HG03064 (cell line): Measurements from ENCODE around the gene ZNF311.

Experiments
- ATAC-seq: cut with Tn5 transposase; IDR thresholded peaks from one replicate; pipeline ENCODE4 v1.9.1; 2021; ENCODE audit warnings: low read depth; ENCODE audit not compliant: unreplicated experiment

ZNF311 gene

DNA sequence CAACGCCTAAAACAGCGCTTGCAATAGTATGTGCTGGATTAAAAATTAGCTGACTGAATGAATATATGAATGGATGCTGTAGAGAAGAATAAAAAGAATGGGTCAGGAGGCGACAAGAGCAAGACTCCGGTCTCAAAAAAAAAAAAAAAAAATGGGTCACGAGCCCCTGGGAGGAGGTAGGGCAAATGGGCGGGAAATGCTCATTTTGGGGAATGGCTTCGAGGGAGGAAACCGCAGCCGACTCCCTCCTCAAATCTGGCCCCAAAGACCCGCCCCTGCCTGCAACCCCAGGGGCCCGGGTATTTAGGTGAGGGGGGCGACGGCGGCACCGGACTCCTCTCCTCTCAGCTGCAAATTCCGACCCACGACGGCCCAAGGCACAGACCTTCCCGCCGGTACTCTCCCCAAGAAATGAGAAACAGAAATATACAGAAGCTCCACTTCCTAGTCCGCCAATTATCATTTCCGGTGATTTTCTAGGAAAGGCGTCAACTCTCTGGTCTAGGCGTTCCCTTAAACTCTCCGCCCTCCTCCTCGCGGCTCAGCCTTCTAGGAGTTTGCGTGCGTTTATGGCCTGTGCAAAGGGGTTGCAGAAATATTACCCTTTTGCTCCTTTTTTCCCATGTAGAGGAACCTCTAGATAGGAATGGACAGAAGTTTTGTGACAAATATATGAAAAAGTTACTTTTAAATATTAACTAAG is at the start of gene ZNF311:
Gene ZNF311, minus strand, starts transcription at position 133 of the 703 bp plus-strand sequence. CDS start 1,361 bp downstream, outside the sequence.
- ATAC-seq = no peak

DNA sequence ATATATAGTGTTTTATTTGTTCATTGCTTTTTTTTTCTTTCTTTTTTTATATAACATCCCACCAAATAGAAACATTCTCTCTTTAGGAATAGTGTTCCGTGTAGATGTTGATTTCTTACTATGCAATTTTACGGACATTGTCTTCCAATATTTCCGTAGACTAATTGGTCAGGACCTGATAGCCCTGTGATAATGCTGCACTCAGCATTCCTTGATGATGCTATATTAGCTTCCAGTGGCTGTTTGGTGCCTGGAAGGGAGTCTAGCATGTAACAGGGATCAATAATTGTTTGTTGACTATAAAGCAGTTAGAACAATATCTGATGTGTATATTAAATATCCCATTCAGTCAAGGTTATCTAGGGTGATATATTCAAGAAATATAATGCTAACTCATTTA is 46.6 kb upstream of the ZNF311 start:
- no peak for ATAC-seq

DNA sequence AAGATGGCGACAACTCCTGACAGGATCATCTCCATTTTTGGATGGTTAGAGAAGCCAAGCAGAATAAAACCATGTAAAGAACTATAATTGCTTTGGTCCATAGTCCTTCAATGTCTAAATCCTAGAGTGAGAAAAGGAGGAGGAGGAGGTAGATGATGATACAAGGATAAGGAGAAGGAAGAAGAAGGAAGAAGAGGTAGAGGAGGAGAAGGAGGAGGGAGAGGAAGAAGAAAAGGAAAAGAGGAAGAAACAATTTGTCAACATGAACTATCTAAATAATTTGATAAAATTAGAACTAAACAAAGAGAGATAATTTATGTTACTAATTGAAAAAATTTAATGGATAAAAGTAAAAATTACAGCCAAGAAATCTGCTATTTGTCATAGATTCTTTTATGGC is 40.0 kb upstream of the ZNF311 start, which contains the start of gene OR2W1:
Gene OR2W1, minus strand, starts transcription at position 101 of the 400 bp plus-strand sequence. Its CDS starts 0 bp downstream, at position 101.
- ATAC-seq = no peak

DNA sequence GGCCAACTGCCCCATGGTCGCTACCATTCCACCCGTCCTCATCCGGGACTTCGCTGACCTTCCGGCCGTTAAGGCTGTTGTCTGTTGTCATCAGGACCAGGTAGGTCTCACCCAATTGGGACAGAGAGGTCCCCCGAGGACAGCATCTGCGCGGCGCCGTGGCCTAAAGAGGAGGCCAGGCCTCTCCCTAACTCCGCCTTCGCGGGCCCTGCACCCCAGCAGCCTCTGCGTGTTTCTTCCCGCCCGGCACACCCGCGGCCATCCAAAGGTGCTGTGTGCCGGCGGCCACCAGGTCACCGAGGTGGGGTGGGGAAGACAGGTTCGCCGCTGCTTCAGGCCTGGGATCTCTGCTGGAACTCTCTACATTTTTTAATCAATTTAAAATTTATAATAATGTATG is 30.8 kb upstream of the ZNF311 start:
- no peak for ATAC-seq

DNA sequence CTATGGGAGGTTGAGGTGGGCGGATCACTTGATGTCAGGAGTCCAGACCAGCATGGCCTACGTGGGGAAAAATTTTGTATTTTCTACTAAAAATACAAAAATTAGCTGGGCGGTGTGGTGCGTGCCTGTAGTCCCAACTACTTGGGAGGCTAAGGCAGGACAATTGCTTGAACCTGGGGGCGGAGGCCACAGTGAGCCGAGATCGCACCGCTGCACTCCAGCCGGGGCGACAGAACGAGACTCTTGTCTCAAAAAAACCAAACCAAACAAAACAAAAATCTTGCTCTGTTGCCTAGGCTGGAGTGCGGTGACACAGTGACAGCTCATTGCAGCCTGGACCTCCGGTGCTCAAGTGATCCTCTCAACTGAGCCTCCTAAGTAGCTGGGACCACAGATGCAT is 23.7 kb upstream of the ZNF311 start:
- no peak for ATAC-seq

DNA sequence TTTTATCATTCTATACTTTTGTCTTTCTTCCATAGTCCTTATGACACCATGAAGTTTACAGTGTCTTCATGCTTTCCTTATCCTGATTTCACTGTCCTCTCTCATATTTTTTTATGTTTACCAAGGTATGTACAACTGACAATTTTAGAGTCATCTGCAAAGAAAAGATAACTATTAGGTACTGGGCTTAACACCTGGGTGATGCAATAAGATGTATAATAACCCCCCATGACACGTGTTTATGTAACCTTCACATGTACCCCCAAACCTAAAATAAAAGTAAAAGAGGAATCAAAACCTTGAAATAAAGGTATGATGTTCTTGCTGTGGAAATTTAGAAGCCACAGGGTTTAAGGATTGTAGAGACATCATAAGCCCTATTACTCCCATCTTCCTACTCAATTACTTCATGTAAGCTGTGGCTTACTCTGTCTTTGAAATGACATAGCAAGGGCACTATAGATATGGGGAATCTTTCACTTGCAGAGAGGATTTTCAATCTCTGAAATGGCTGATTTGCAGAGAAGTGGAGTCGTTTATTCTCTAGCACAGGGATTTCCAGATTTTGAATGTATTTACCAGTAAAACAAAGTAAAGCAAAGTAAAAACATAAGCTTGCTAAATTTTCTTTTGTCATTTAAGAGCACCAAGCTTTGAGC is 20.9 kb upstream of the ZNF311 start:
- no peak for ATAC-seq

DNA sequence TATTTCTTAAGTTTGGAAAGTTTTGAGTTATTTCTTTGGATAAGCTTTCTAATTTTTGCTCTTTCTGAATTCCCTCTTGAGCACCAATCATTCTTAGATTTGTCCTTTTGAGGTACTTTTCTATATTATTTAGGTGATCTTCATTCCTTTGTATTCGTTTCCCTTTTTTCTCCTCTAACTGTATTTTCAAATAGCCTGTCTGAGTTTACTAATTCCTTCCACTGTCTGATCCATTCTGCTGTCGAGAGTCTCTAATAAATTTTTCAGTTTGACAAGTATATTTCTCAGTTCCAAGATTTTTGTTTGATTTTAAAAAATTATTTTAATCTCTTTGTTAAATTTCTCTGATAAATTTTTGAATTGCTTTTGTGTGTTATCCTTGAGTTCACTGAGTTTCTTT is 16.3 kb upstream of the ZNF311 start:
- no peak for ATAC-seq

DNA sequence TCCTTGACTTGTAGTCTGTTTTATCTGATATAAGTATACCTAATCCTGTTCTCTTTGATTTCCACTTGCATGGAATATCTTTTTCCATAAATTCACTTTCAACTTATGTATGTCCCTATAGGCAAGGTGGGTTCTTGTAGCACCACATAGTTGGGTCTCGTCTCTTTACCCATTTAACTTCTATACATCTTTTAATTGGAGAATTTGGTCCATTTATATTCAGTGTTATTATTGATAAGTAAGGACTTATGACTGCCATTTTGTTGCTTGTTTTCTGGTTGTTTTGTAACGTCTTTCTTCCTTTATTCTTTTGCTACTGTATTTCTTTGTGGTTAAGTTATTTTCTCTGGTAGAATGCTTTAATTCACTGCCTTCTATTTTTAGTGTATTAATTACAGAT is 14.5 kb upstream of the ZNF311 start:
- ATAC-seq = no peak

DNA sequence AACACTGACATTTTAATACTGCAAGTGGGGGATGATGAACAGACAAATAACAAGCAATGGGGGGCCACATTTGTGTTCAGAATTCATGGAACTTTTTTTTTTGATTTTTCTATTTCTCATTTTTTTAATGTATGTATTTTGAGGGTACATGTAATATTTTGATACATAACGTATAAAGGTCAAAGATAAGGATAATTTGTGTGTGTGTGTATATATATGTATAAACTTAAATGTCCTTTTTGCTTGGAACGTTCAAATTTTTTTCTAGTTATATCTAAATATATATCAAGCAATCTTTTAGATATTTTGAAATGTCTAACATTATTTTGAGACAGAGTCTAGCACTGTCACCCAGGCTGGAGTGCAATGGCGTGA is 12.3 kb upstream of the ZNF311 start:
- no peak for ATAC-seq

DNA sequence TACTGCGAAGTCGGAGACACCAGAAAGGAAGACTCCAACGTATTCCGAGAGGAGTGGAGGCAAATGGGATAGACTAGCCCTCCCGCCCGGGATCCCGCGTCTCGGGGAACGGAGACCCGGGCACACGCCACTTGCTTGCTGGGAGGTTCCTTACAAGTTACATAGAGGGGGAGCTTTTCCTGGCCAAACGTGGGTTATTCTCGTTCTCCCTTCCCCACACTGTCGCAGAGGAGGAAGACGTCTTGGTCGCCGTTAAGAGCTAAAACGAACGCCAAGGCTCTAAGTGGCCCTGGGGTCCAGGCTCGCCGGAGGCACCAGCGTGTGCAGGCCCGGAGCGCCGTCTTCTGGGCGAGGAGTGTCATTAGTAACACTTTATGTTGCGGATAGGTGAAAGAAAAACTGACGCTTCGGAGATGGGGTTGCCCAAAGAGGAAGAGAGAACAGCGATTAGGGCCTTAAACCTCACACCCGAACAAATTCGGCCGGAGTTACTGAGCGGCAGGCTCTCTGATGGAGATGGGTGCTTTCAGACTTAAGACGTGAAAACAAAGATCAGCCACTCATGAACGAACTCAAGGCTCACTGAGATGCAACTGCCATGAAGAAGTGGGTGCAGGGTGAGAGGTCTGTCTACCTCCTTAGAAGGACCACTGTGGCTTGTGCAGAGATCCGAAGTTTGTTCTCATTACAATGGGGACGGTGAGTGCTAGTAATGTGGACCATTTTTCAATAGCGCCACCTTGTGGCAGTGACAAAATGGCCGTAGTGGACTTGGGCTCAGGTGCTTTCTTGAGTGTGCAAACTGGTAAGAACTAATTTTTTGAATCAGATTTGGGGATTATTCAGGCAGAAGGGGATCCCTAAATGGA is 11.7 kb upstream of the ZNF311 start:
- peak; percentile 85 for ATAC-seq

DNA sequence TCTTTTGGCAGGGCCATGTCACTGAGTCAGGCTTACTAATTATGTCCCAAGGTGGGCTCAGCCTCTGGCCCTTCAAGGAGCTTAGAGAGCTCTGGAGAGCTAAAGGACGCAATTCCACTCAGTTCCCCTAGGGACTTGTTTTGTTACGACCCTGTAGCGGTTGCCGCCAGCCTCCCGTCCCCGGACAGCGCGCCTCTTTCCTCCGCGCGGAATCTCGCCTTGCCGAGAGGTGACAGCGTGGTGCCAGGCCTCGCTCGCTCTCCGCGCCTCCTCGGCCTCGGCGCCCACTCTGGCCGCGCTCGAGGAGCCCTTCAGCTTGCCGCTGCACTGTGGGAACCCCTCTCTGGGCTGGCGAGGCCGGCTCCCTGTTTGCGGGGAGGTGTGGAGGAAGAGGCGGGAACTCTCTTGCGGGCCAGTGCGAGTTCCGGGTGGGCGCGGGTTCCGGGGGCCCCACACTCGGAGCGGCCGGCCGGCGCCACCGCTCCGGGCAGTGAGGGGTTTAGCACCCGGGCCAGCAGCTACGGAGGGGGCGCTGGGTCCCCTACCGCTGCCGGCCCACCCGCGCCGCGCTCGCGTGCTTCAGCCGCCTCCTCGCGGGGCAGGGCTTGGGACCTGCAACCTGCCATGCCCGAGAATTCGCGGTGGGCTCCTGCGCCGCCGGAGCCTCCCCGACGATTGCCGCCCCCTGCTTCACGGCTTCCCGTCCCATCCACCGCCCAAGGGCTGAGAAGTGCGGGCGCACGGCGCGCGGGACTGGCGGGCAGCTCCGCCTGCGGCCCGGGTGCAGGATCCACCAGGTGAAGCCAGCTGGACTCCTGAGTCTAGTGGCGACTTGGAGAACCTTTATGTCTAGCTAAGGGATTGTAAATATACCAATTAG is 9.9 kb upstream of the ZNF311 start:
- ATAC-seq = no peak

DNA sequence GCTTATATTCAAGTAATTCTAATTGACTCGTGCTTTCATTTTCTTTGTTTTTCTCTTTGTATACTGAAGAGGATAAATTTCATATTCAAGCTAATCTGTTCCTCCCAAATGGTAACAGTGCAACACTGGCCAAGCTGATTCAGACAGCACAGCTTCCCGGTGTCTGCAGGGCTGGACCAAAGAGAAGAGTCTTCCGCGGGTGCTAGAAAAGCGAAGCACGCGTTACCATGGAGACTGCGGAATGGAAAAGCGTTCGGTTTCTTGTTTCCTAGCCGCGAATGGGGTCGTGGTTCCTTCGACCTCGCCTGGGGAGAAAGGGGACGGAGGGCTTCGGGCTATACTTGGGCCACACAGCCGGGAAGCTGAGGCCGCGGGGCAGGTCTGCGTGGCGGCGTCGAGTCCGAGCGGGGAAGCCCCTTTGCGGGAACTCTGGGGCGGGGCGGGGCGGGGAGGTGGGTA is 6.2 kb upstream of the ZNF311 start:
- ATAC-seq = no peak

DNA sequence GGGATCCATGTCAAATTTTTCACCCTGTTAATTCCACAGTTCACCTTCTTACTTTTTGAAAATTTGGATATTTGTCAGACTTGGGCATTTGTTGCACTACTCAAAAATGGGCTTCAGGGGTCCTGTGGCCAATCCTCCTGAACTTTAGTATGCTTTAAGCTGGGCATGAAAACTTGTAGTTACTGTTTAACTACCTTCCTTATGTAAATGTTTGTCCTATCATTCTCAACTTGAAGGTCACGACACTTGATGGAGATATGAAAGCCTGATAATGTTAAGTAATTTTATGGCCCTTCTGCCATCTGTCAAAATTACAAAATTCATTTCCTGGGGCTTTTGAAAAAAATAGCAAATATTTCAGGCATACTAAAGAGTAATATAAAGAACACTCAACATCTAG is 4.2 kb upstream of the ZNF311 start:
- ATAC-seq = no peak

DNA sequence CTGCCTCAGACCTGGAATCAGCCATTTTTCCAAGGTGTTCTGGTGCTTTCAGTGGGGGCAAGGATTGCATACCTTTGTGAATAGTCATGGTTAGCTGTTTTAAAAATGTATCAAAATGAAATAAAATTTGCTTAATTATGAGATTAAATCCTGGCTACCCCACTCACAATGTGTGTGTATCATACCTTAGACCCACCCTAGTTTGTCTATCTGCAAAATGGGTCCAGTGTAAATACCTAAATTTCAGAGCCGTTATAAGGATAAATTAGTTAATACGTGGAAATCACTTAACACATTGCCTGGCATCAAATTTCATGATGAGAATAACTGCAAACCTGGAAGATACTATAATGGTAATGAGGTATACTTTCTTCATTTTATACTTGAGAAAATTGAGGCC is 3.0 kb upstream of the ZNF311 start:
- ATAC-seq = no peak

DNA sequence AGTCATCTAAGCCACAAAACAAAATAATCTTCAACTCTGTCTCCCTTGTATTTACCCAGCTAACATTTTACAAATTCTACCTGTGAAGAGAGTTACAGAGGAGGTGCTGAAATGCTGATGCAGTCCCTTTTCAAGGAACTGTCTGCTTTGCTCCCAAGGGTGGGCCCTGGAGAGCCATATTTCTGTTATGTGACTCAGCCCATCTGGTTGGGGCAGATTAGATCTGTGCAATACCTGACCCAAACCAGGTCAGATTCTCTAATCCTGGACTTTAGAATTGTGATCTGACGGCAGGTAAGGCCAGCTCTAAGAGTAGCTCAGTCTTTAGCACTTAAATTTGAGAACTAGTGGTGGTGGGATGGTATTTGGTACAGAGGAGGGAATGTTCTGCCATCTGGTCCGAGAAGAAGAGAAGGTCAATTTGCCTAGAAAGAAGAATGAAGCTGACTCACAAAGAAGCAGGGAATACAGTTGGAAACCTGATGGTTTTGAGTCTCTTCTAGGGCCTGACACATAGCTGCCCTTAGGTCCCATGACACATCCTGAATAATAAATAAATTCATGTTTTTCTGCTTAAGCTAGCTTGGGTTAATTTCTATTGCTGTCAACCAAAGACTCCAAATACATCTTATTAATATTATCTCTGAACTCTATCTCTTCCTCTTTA is 8.1 kb downstream of the ZNF311 start:
- ATAC-seq = no peak

DNA sequence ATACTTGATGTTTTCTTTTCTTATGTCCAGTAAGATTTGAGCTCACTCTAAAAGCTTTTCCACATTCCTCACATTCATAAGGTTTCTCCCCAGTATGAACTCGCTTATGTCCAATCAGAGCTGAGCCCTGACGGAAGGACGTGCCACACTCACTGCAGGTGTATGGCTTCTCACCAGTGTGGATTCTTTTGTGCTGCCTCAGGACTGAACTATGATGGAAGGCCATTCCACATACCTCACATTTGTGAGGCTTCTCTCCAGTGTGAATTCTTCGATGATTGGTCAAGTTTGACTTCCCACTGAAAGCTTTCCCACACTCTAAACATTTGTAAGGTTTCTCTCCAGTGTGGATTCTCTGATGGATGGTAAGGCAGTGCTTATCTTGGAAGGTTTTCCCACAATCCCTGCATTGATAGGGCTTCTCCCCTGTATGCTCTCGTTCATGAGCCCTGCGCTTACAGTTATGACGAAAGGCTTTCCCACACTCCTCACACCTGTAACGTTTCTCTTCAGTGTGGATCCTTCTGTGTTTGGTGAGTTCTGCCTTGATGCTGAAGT is 9.9 kb downstream of the ZNF311 start:
- ATAC-seq = no peak

DNA sequence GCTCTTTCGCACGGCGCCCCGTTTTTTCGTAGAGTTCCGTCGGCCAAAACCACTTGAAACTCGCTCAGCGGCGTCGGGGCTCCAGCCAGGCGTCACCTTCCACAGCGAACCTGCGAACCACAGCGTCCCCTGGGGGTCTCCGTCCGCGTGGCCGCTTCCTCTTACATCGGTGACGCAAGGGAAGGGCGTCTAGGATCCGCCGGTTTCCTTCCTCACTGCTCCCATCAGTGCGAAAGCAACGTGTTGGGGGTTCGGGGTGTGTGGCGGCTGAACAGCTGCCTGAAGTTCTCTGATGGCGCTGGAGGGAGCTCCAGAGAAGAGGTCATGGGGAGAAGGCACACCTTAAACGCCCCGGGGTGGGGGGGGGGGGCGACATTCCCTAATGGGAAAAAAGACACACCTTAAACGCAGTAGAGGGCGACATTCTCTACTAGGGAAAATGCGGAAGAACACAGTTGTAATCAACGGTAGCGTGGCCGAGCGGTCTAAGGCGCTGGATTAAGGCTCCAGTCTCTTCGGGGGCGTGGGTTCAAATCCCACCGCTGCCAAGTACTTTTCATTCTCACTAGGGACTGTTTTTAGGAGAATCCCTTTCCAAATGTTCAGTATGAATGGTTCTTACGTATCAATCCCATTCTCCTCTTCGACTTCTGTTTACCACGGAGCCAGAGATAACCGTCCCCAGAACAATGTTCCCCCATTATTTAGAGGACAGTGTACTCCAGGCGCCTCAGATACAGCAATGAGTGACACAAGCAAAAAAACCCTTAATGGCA is 16.4 kb downstream of the ZNF311 start:
- ATAC-seq = no peak

DNA sequence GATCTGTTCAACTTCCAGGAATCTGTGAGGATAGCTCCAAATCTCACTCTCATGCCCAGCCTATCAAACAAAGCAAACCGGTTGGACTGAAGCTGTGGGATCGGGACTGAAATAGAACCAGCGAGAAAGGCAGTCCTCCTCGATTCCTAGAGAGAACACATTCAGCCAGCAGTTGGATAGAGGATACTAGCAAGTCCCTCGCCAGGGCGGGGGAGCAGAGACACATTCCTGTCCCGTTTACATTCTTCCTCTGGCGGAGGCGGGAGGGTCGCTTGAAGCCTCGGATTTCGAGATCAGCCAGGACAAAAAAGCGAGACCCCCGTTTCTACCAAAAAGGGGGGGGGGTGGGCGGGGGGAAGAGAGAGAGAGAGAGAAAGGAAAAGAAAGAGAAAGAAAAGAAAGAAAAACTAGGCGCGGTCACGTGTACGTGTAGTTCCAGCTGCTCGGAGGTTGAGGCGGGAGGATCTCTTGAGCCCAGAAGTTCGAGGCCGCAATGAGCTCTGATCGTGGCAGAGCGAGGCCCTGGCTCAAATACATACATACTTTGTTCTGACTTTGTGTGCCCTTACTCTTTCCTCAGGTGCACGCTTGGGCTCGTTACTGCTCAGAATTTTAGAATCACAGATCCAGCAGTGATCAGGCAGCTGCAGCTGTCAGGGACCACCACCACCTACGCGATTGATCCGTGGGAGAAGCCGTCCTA is 19.5 kb downstream of the ZNF311 start:
- no peak for ATAC-seq
